Chondrocyte (in vitro differentiated cells): ENCODE data around the gene LARP1. TPM values are rescaled to one million over a fixed set of nuclear protein-coding genes. Genes with fewer than 3 reads are reported as not detected.
A peak's percentile ranks its signal among the peaks of the same experiment; 100 is the strongest.

ENCODE experiments used
- DNase-seq: peaks from one replicate; pipeline ENCODE4 v3.0.0; 2021; ENCODE audit warnings: mixed read lengths, low spot score
- H3K27ac Mint-ChIP-seq: one replicate; pipeline ENCODE4 v1.8.0; 2021; ENCODE audit warnings: mild to moderate bottlenecking, moderate library complexity, mixed read lengths; ENCODE audit not compliant: unreplicated experiment
- H3K27me3 Mint-ChIP-seq: 2 replicates; pipeline ENCODE4 v1.8.0; 2021; ENCODE audit warnings: low read depth, mixed read lengths
- H3K36me3 Mint-ChIP-seq: 2 replicates; pipeline ENCODE4 v1.8.0; 2021; ENCODE audit warnings: low read depth, mixed read lengths
- H3K4me1 Mint-ChIP-seq: 2 replicates; pipeline ENCODE4 v1.8.0; 2021; ENCODE audit warnings: low read depth, mild to moderate bottlenecking, mixed read lengths
- H3K4me3 Mint-ChIP-seq: one replicate; pipeline ENCODE4 v1.8.0; 2021; ENCODE audit warnings: mild to moderate bottlenecking, moderate library complexity, mixed read lengths; ENCODE audit not compliant: unreplicated experiment
- H3K9me3 Mint-ChIP-seq: 2 replicates; pipeline ENCODE4 v1.8.0; 2021; ENCODE audit warnings: low read depth, mixed read lengths
- total RNA-seq: library from RNA; stranded (reverse); gene quantifications from 3 replicates; pipeline ENCODE4 v1.2.1, GENCODE V29; 2021
- TF ChIP-seq, protein P1 (sequence below): fragments of 200-600 bp; sonication (generic); IDR thresholded peaks from 2 replicates; pipeline ENCODE4 v1.5.0; 2021; ENCODE audit warnings: antibody characterized with exemption, mild to moderate bottlenecking, moderate library complexity

Gene LARP1
- total RNA-seq, 1 donor from 2014 or later: 258 TPM

DNA sequence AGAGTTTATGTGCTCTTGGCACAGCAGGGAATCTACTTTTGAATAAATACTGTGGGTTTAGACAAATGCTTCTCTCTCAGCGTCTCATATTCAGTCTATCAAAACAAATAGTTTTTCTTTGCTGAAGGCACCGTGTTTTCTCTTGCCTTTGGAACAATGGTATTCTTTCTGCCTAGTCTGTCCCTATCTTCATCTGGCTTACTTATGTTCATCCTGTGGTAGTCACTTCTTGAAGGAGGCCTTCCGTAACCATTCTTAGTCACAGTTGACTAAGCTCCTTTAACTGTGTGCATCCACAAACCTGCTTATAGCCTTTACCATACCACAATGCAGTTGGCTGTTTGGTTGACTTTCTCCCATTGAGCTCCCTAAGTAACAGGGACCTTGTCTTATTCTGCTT lies 45.9 kb downstream of the LARP1 start:
- Mint-ChIP-seq H3K9me3 (no peaks in the 10 kb centered on the region), H3K27me3 (no peaks in the 10 kb centered on the region)
- no peak for DNase-seq

DNA sequence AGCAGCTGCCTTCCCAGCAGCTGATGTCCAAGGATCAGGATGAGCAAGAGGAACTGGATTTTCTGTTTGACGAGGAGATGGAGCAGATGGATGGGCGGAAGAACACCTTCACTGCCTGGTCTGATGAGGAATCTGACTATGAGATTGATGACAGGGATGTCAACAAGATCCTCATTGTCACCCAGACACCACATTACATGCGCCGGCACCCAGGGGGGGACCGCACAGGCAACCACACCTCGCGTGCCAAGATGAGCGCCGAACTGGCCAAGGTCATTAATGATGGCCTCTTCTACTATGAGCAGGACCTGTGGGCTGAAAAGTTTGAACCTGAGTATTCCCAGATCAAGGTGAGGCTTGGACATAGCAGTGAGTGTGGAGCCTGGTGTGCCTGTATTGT lies 46.9 kb downstream of the LARP1 start:
- H3K4me3 Mint-ChIP-seq: no peak overlapping the region
- H3K4me1 Mint-ChIP-seq: peaks cover 15% of the 10 kb centered on the region
- DNase-seq: no peak
- H3K27ac Mint-ChIP-seq: no peak overlapping the region
- H3K36me3 Mint-ChIP-seq: peaks cover 52% of the 10 kb centered on the region
- TF ChIP-seq, protein P1, sequence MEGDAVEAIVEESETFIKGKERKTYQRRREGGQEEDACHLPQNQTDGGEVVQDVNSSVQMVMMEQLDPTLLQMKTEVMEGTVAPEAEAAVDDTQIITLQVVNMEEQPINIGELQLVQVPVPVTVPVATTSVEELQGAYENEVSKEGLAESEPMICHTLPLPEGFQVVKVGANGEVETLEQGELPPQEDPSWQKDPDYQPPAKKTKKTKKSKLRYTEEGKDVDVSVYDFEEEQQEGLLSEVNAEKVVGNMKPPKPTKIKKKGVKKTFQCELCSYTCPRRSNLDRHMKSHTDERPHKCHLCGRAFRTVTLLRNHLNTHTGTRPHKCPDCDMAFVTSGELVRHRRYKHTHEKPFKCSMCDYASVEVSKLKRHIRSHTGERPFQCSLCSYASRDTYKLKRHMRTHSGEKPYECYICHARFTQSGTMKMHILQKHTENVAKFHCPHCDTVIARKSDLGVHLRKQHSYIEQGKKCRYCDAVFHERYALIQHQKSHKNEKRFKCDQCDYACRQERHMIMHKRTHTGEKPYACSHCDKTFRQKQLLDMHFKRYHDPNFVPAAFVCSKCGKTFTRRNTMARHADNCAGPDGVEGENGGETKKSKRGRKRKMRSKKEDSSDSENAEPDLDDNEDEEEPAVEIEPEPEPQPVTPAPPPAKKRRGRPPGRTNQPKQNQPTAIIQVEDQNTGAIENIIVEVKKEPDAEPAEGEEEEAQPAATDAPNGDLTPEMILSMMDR: no peak
- H3K27me3 Mint-ChIP-seq: no peaks in the 10 kb centered on the region
- no peaks in the 10 kb centered on the region for H3K9me3 Mint-ChIP-seq

More for the DNA sequence above, 45.9 kb downstream of the LARP1 start:
- Mint-ChIP-seq H3K4me1 (peaks cover 15% of the 10 kb centered on the region), H3K36me3 (peaks cover 52% of the 10 kb centered on the region), H3K4me3 (no peak overlapping the region), H3K27ac (peak overlapping the region; percentile 23)
- TF ChIP-seq, protein P1: no peak

DNA sequence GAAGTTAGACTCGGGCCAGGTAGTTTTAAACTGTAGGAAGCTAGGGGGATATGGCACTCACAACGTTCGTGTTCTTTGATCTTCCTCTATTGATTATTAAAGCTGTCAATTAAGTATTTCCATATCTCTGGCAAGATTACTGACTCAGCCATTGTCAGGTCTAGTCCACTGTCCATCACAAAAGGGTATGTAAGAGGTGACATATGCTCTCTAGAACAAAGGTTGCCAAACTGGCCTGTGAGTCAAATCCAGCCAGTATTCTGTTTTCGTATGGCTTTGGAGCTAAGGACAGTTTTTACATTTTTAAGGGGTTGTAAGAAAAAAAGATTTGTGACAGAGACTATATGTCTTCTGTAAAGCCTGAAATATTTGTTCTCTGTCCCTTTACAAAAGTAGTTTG lies 51.0 kb downstream of the LARP1 start:
- peaks cover 4% of the 10 kb centered on the region for H3K4me1 Mint-ChIP-seq
- peaks cover 50% of the 10 kb centered on the region for H3K36me3 Mint-ChIP-seq
- no peak overlapping the region for H3K4me3 Mint-ChIP-seq
- no peak overlapping the region for H3K27ac Mint-ChIP-seq
- DNase-seq: no peak
- TF ChIP-seq, protein P1: no peak
- H3K27me3 Mint-ChIP-seq: no peaks in the 10 kb centered on the region
- no peaks in the 10 kb centered on the region for H3K9me3 Mint-ChIP-seq

- H3K36me3 Mint-ChIP-seq: peaks cover 49% of the 10 kb centered on the region
- no peak for DNase-seq
- H3K4me3 Mint-ChIP-seq: no peak overlapping the region
- no peaks in the 10 kb centered on the region for H3K9me3 Mint-ChIP-seq
- H3K4me1 Mint-ChIP-seq: peaks cover 3% of the 10 kb centered on the region
- TF ChIP-seq, protein P1: no peak
- peak overlapping the region; percentile 36 for H3K27ac Mint-ChIP-seq
- H3K27me3 Mint-ChIP-seq: no peaks in the 10 kb centered on the region
Measured at GRCh38 chr5:154811239-154811638, 56.1 kb downstream of the LARP1 start.

- Mint-ChIP-seq H3K4me1 (peaks cover 3% of the 10 kb centered on the region), H3K36me3 (peaks cover 51% of the 10 kb centered on the region), H3K27me3 (no peaks in the 10 kb centered on the region), H3K27ac (peak overlapping the region; percentile 80), H3K9me3 (no peaks in the 10 kb centered on the region), H3K4me3 (no peak overlapping the region)
- TF ChIP-seq, protein P1: peak; percentile 95
- no peak for DNase-seq
Measured at GRCh38 chr5:154811653-154812465, 56.7 kb downstream of the LARP1 start.
